KMS-11 (cell line): ENCODE results near the gene VEPH1.

Experiments
- H2AFZ ChIP-seq: fragments of 200-600 bp; sonication (generic); 2 replicates; pipeline ENCODE4 v1.6.1; 2016; ENCODE audit warnings: antibody characterized with exemption, mixed run types, low read depth
- H3K27ac ChIP-seq: fragments of 200-600 bp; sonication (generic); 2 replicates; pipeline ENCODE4 v1.6.1; 2016; ENCODE audit warnings: mild to moderate bottlenecking, mixed run types
- H3K27me3 ChIP-seq: fragments of 200-600 bp; sonication (generic); 2 replicates; pipeline ENCODE4 v1.6.1; 2017; ENCODE audit warnings: mild to moderate bottlenecking, low read depth, mixed run types, moderate library complexity; ENCODE audit not compliant: insufficient read depth
- H3K36me3 ChIP-seq: fragments of 200-600 bp; sonication (generic); 2 replicates; pipeline ENCODE4 v1.6.1; 2017; ENCODE audit warnings: mild to moderate bottlenecking, mixed run types; ENCODE audit not compliant: insufficient read depth
- H3K4me1 ChIP-seq: fragments of 200-600 bp; sonication (generic); 2 replicates; pipeline ENCODE4 v1.6.1; 2016; ENCODE audit warnings: mild to moderate bottlenecking, low read depth, mixed run types; ENCODE audit not compliant: poor library complexity, severe bottlenecking
- H3K4me2 ChIP-seq: fragments of 200-600 bp; sonication (generic); 2 replicates; pipeline ENCODE4 v1.7.0; 2016; ENCODE audit warnings: mild to moderate bottlenecking, mixed run types
- H3K4me3 ChIP-seq: fragments of 200-600 bp; sonication (generic); IDR thresholded peaks from 2 replicates; pipeline ENCODE4 v1.6.1; 2017; ENCODE audit warnings: low read depth, low read length, mixed read lengths; ENCODE audit not compliant: insufficient read depth
- H3K79me2 ChIP-seq: fragments of 200-600 bp; sonication (generic); 2 replicates; pipeline ENCODE4 v1.6.1; 2016; ENCODE audit warnings: low read depth, mixed run types; ENCODE audit not compliant: insufficient read depth
- H3K9ac ChIP-seq: fragments of 200-600 bp; sonication (generic); 2 replicates; pipeline ENCODE4 v1.6.1; 2016; ENCODE audit warnings: mild to moderate bottlenecking, mixed run types
- H4K20me1 ChIP-seq: fragments of 200-600 bp; sonication (generic); 2 replicates; pipeline ENCODE4 v1.6.1; 2016; ENCODE audit warnings: mild to moderate bottlenecking, mixed run types; ENCODE audit not compliant: insufficient read depth
- TF ChIP-seq, protein P1 (sequence below): fragments of 200-600 bp; sonication (generic); conservative IDR thresholded peaks from 2 replicates; pipeline ENCODE4 v1.6.1; 2017; ENCODE audit warnings: low read depth, mild to moderate bottlenecking, antibody characterized with exemption, low read length, moderate library complexity, mixed read lengths

Gene VEPH1

DNA sequence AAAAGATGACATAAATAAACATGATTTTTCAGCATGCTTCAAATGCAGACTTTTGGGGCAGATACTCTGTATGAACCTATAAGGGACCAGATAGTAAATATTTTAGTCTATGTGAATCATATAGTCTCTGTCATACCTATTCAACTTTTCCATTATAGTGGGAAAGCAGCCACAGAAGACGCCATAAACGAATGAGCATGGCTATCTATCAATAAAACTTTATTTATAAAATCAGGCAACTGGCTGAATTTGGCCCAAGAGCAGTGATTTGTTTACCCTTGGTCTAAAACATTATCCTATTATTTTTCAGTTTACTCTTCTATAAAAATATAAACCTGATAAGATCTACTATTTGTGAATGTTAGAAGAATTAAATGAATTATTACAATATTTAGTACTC, 25.9 kb upstream of the VEPH1 start:
- TF ChIP-seq, protein P1, sequence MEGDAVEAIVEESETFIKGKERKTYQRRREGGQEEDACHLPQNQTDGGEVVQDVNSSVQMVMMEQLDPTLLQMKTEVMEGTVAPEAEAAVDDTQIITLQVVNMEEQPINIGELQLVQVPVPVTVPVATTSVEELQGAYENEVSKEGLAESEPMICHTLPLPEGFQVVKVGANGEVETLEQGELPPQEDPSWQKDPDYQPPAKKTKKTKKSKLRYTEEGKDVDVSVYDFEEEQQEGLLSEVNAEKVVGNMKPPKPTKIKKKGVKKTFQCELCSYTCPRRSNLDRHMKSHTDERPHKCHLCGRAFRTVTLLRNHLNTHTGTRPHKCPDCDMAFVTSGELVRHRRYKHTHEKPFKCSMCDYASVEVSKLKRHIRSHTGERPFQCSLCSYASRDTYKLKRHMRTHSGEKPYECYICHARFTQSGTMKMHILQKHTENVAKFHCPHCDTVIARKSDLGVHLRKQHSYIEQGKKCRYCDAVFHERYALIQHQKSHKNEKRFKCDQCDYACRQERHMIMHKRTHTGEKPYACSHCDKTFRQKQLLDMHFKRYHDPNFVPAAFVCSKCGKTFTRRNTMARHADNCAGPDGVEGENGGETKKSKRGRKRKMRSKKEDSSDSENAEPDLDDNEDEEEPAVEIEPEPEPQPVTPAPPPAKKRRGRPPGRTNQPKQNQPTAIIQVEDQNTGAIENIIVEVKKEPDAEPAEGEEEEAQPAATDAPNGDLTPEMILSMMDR, result no peak
- H3K4me1 ChIP-seq, result no peaks in the 10 kb centered on the region
- H4K20me1 ChIP-seq, result no peaks in the 10 kb centered on the region
- H3K27me3 ChIP-seq, result no peaks in the 10 kb centered on the region
- no peaks in the 10 kb centered on the region for H3K79me2 ChIP-seq
- no peak overlapping the region for H3K27ac ChIP-seq
- H2AFZ ChIP-seq, result no peak overlapping the region
- H3K4me3 ChIP-seq, result no peak overlapping the region
- H3K4me2 ChIP-seq, result no peak overlapping the region
- H3K36me3 ChIP-seq, result no peaks in the 10 kb centered on the region
- H3K9ac ChIP-seq, result no peak overlapping the region

DNA sequence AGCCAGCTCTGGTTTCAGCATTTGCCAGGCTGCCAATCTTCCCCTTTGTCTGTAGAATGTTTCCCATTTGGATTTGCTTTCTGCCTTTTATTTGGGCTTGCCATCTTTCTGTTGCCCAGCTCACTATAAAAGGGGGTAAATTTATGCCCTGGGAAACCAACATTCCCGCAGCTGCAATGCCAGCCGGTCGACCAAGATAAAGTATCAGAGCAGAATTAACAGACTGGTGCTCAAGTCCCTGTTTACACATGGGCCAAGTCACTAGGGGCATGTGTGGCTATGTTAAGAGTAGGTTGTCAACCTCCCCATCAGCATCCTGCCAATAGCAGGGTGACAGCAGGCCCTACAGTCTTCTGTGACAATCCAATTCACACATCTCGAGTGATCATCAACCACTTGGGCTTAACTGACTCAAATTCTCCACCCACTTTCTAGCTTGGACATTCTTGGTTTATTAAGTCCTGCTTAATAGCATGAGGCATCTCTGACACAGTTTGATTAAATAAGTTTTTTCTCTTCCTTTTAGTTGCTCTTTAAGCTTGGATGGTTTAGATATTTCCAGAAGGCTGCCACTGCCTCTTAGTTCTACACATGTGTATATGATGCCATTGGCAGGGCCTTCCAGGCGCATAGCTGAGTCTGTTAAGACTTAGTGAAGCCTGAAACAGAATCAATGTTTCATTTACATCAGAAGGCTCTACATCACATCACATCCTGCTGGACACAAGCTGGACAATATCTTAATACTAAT, 24.1 kb upstream of the VEPH1 start:
- TF ChIP-seq, protein P1, result no peak
- Histone ChIP-seq H3K79me2 (no peaks in the 10 kb centered on the region), H3K9ac (no peak overlapping the region), H3K4me1 (no peaks in the 10 kb centered on the region), H3K27me3 (no peaks in the 10 kb centered on the region), H4K20me1 (no peaks in the 10 kb centered on the region), H3K27ac (no peak overlapping the region), H3K4me2 (no peak overlapping the region), H3K36me3 (no peaks in the 10 kb centered on the region), H2AFZ (no peak overlapping the region), H3K4me3 (no peak overlapping the region)

DNA sequence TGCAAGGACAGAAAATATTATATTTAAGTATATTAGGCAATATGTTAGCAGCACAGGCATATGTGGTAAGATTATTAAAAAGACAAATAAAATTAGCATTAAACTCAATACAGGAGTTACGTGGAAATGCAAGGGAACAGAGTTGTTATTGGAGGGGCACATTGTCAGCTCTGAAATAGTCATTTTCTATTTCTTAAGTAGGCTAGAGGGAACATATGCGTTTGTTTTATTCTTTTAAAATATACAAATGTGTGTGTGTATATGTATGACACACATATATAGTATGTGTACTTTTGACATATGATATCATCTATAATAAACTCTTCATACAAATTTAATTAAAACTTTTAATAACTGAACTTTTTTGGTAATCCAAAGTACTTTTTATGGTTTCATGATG, 22.8 kb upstream of the VEPH1 start:
- no peak overlapping the region for H3K9ac ChIP-seq
- no peak overlapping the region for H2AFZ ChIP-seq
- no peaks in the 10 kb centered on the region for H3K4me1 ChIP-seq
- no peaks in the 10 kb centered on the region for H3K27me3 ChIP-seq
- no peak overlapping the region for H3K4me2 ChIP-seq
- no peak overlapping the region for H3K27ac ChIP-seq
- H3K36me3 ChIP-seq, result no peaks in the 10 kb centered on the region
- H3K4me3 ChIP-seq, result no peak overlapping the region
- TF ChIP-seq, protein P1, result no peak
- no peaks in the 10 kb centered on the region for H4K20me1 ChIP-seq
- no peaks in the 10 kb centered on the region for H3K79me2 ChIP-seq

DNA sequence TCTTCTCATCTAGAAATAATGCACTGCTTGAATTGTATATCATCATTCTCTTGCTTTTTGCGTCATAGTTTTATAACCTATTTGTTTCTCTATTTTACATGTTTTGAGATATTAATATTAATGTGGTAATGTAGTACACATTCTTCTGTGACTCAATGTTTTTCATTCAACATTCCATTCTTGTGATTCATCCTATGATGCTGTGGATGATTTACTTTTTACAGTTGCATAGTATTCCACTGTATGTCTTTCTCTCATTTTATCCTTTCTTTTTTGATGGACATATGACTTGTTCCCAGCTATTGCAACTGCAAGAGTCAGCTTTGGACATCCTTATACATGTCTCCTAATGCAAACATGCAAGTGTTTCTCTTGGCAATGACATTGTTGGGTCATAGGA, 20.6 kb upstream of the VEPH1 start:
- Histone ChIP-seq H3K27me3 (no peaks in the 10 kb centered on the region), H3K79me2 (no peaks in the 10 kb centered on the region), H3K36me3 (no peaks in the 10 kb centered on the region), H2AFZ (no peak overlapping the region), H3K9ac (no peak overlapping the region), H3K4me2 (no peak overlapping the region), H4K20me1 (no peaks in the 10 kb centered on the region), H3K4me3 (no peak overlapping the region), H3K27ac (no peak overlapping the region), H3K4me1 (no peaks in the 10 kb centered on the region)
- TF ChIP-seq, protein P1, result no peak
